ENCODE results near the gene LRFN3.
"Not testable (repeated sequence)": the region's sequence is repeated elsewhere in the genome, so short reads cannot be mapped to it uniquely, and the experiment has no call there.

The LRFN3 gene

GRCh38 chr19:35904311-35905068, 31.7 kb upstream of the LRFN3 start:
- no peak for DNase-seq (ENCODE audit: low read depth in 2 of 2)

GRCh38 chr19:35905178-35905727, 30.9 kb upstream of the LRFN3 start:
- DNase-seq (ENCODE audit: low read depth in 2 of 2) = no peak

GRCh38 chr19:35907377-35907745, 28.8 kb upstream of the LRFN3 start:
- DNase-seq (ENCODE audit: low read depth in 2 of 2) = no peak

GRCh38 chr19:35908010-35908441, 28.1 kb upstream of the LRFN3 start, which contains the start of gene TYROBP:
Gene TYROBP, minus strand, starts transcription at chr19:35908295. Its CDS starts 67 bp downstream, at chr19:35908228.
- DNase-seq (ENCODE audit: low read depth in 2 of 2) = no peak

GRCh38 chr19:35908973-35909683, 27.0 kb upstream of the LRFN3 start:
- no peak for DNase-seq (ENCODE audit: low read depth in 2 of 2)

GRCh38 chr19:35909684-35910035, 26.5 kb upstream of the LRFN3 start:
- no peak for DNase-seq (ENCODE audit: low read depth in 2 of 2)

GRCh38 chr19:35910355-35910754, 25.8 kb upstream of the LRFN3 start:
- DNase-seq (ENCODE audit: low read depth in 2 of 2) = not testable (repeated sequence)

GRCh38 chr19:35911173-35911572, 25.0 kb upstream of the LRFN3 start:
- no peak for DNase-seq (ENCODE audit: low read depth in 2 of 2)

- DNase-seq (ENCODE audit: low read depth in 2 of 2) = no peak
These were observed 24.4 kb upstream of the LRFN3 start for GRCh38 chr19:35911790-35912189.

- DNase-seq (ENCODE audit: low read depth in 2 of 2) = no peak
These were observed 22.6 kb upstream of the LRFN3 start for GRCh38 chr19:35913589-35913988.

GRCh38 chr19:35915443-35915842, 20.7 kb upstream of the LRFN3 start:
- DNase-seq (ENCODE audit: low read depth in 2 of 2) = no peak

GRCh38 chr19:35919306-35919705, 16.9 kb upstream of the LRFN3 start:
- no peak for DNase-seq (ENCODE audit: low read depth in 2 of 2)

GRCh38 chr19:35921012-35921411, 15.2 kb upstream of the LRFN3 start:
- DNase-seq (ENCODE audit: low read depth in 2 of 2) = no peak

- no peak for DNase-seq (ENCODE audit: low read depth in 2 of 2)
These were observed 10.7 kb upstream of the LRFN3 start for GRCh38 chr19:35925501-35925900.

GRCh38 chr19:35928507-35928906, 7.7 kb upstream of the LRFN3 start:
- no peak for DNase-seq (ENCODE audit: low read depth in 2 of 2)

- DNase-seq (ENCODE audit: low read depth in 2 of 2) = no peak
These were observed 6.3 kb upstream of the LRFN3 start for GRCh38 chr19:35929876-35930275.

- peak; percentile 96 to 97 for DNase-seq (ENCODE audit: low read depth in 2 of 2)
These were observed 4.9 kb upstream of the LRFN3 start for GRCh38 chr19:35931161-35931873.

GRCh38 chr19:35931874-35932202, 4.3 kb upstream of the LRFN3 start:
- no peak for DNase-seq (ENCODE audit: low read depth in 2 of 2)

- DNase-seq (ENCODE audit: low read depth in 2 of 2) = no peak
These were observed 3.8 kb upstream of the LRFN3 start for GRCh38 chr19:35932291-35932936.

- no peak for DNase-seq (ENCODE audit: low read depth in 2 of 2)
These were observed 629 bp downstream of the LRFN3 start for GRCh38 chr19:35936738-35937268.

- no peak for DNase-seq (ENCODE audit: low read depth in 2 of 2)
These were observed 1.4 kb downstream of the LRFN3 start for GRCh38 chr19:35937345-35938281.
